ENCODE results near the gene GALNT9. TPM values are rescaled to one million over a fixed set of nuclear protein-coding genes. Genes with fewer than 3 reads are reported as not detected.

GALNT9 gene
- total RNA-seq, 1 donor from 2014 or later = not detected

DNA sequence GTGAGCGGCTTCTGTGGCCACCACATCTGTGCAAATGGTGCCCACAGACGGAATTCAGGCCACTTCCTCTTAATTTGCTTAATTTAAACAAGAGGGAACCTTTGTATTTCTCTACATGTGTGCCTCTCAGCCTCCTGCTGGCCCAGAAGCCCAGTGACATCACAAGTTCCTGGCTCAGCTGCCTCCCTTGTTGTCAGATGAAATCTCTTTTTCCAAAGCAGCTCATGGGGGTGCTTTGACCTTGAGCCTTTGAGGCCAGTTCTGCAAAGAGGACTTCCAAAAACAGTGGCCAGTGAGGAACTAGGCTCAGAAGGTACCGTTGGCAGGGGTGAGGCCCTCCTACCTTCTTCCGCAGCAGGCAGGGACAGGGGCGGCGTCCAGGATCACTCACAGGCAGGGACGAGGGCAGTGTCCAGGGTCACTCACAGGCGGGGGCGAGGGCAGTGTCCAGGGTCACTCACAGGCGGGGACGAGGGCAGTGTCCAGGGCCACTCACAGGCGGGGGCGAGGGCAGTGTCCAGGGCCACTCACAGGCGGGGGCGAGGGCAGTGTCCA, 35.0 kb upstream of the GALNT9 start:
- Histone ChIP-seq H3K36me3 (ENCODE audit: control insufficient read depth, insufficient read depth, low read length) (no peaks in the 10 kb centered on the region), H3K4me3 (ENCODE audit: low read depth, low read length) (no peak overlapping the region), H3K27me3 (ENCODE audit: control insufficient read depth, insufficient read depth, low read length) (no peaks in the 10 kb centered on the region)
- no peak for FAIRE-seq
- TF ChIP-seq CTCF (IDR thresholded peaks at IDR 0.05; ENCODE audit: insufficient read depth, low read length, severe bottlenecking) = no peak
- no peak for DNase-seq (ENCODE audit: low read depth)

DNA sequence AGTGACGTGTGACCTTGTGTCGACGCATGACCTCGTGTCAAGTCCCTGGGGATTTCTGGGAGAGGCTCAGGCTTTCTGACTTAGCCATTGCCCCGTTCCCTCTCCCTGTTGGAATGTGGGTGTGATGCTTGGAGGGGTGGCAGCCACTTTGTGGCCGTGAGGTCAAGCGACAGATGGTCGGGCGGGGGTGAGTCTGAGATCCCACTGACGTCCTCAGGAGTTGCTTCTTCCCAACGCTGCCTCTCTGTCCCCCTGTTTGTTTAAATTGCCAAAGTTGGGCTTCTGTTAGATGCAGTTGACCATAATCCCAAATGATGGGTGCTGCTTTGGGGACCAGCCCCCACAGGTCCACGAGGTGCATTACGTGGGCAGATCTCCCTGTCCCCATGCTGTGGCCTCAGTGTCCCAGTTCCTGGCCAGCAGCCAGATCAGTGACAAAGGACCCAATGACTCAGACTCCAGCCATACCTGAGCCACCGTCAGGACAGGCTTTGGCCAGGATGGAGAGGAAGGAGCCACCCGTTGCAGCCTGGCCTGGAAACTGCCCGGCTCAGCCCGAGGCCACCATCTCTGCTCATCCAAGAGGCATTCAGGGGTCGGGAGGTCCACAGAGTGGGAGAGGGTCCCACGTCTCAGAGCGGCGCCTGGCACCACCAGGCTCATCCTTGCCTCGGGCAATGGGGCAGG, 34.4 kb upstream of the GALNT9 start:
- no peak for TF ChIP-seq CTCF (IDR thresholded peaks at IDR 0.05; ENCODE audit: insufficient read depth, low read length, severe bottlenecking)
- DNase-seq (ENCODE audit: low read depth) (no peak), FAIRE-seq (no peak)
- no peak overlapping the region for H3K4me3 ChIP-seq (ENCODE audit: low read depth, low read length)
- no peaks in the 10 kb centered on the region for H3K36me3 ChIP-seq (ENCODE audit: control insufficient read depth, insufficient read depth, low read length)
- no peaks in the 10 kb centered on the region for H3K27me3 ChIP-seq (ENCODE audit: control insufficient read depth, insufficient read depth, low read length)

DNA sequence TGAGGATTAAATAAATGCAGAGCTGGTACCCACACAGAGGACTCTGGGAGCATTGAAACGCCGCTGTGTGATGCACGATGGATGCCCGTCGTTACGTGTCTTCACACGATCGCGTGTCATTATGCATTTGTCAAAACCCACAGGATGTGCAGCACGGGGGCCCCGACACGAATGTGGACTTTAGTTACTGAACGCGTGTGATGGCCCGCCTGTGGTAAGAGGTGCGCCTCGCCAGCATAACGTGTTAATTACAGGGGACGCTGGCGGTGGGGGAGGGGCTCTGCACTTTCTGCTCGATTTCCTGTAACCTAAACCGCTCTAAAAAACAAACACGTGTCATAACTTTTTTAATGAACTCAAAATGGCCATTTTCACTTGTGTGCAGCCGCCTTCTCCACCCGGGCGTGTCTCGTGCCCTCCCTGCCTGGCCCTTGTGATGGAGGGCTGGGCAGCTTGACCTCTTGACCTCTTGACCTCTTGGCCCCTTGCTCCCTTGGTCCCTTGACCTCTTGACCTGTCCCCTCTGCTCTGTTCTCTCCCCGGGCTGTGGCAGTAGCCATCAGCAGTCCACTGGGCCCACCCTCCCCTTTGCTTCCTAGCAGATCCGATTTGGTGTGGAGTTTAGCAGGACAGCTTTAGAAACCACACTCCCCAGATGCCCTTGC, 33.7 kb upstream of the GALNT9 start:
- no peaks in the 10 kb centered on the region for H3K36me3 ChIP-seq (ENCODE audit: control insufficient read depth, insufficient read depth, low read length)
- no peak overlapping the region for H3K4me3 ChIP-seq (ENCODE audit: low read depth, low read length)
- DNase-seq (ENCODE audit: low read depth) (no peak), FAIRE-seq (no peak)
- no peak for TF ChIP-seq CTCF (IDR thresholded peaks at IDR 0.05; ENCODE audit: insufficient read depth, low read length, severe bottlenecking)
- no peaks in the 10 kb centered on the region for H3K27me3 ChIP-seq (ENCODE audit: control insufficient read depth, insufficient read depth, low read length)

- Histone ChIP-seq H3K4me3 (ENCODE audit: low read depth, low read length) (no peak overlapping the region), H3K36me3 (ENCODE audit: control insufficient read depth, insufficient read depth, low read length) (no peaks in the 10 kb centered on the region), H3K27me3 (ENCODE audit: control insufficient read depth, insufficient read depth, low read length) (no peaks in the 10 kb centered on the region)
- no peak for FAIRE-seq
- no peak for DNase-seq (ENCODE audit: low read depth)
- TF ChIP-seq CTCF (IDR thresholded peaks at IDR 0.05; ENCODE audit: insufficient read depth, low read length, severe bottlenecking) = no peak
These were observed 31.8 kb upstream of the GALNT9 start for GRCh38 chr12:132360906-132361777.

- no peak for DNase-seq (ENCODE audit: low read depth)
- Histone ChIP-seq H3K36me3 (ENCODE audit: control insufficient read depth, insufficient read depth, low read length) (no peaks in the 10 kb centered on the region), H3K4me3 (ENCODE audit: low read depth, low read length) (no peak overlapping the region), H3K27me3 (ENCODE audit: control insufficient read depth, insufficient read depth, low read length) (no peaks in the 10 kb centered on the region)
- no peak for FAIRE-seq
- TF ChIP-seq CTCF (IDR thresholded peaks at IDR 0.05; ENCODE audit: insufficient read depth, low read length, severe bottlenecking) = no peak
These were observed 31.0 kb upstream of the GALNT9 start for GRCh38 chr12:132360410-132360809.
